ENCODE data around the gene ARSD.
A peak's percentile ranks its signal among the peaks of the same experiment; 100 is the strongest.
"Not testable (repeated sequence)": the region's sequence is repeated elsewhere in the genome, so short reads cannot be mapped to it uniquely, and the experiment has no call there.

The ARSD gene, protein sequence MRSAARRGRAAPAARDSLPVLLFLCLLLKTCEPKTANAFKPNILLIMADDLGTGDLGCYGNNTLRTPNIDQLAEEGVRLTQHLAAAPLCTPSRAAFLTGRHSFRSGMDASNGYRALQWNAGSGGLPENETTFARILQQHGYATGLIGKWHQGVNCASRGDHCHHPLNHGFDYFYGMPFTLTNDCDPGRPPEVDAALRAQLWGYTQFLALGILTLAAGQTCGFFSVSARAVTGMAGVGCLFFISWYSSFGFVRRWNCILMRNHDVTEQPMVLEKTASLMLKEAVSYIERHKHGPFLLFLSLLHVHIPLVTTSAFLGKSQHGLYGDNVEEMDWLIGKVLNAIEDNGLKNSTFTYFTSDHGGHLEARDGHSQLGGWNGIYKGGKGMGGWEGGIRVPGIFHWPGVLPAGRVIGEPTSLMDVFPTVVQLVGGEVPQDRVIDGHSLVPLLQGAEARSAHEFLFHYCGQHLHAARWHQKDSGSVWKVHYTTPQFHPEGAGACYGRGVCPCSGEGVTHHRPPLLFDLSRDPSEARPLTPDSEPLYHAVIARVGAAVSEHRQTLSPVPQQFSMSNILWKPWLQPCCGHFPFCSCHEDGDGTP

DNA sequence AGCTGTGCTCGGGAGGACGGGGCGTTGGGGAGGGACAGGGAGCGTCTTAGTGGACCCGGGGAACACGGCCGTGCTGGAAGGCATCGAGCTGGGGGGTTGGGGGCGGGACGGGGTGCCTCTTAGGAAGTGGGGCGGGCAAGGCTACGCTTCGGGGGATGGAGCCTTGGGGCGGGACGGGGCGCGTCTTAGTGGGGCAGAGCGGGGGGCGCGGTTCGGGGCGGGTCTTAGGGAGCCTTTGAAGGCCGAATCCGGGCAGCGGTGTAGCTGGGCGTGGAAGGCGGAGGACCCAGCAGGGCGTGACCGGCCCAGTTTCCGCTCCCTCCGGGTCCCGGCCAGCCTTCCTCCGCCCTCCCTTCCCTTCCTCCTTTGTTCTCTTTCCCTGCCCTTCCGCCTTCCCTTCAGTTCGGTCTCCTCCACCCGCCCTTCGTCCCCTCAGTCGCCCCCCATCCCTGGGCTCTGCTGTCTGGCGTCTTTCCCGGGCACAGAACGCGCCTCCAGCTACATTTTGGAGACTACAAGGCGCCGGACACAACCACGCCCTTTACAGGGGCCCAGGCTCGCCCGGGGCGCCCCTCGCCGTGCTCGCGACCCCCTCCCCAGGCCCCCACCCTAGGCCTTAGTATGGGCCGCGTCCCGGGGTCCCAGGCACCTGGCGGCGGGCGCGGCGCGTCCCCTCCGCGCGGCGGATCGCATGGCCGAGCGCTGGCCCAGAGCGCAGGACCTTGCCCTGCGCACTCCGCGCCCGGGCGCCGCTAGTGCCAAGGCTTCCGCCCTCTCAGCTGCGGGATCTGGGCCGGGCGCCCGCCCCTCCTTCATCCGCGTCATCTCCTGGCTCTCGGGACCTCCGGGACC is at the start of gene ARSD:
Gene ARSD (minus strand): TSS at position 757 of the 852 bp plus-strand sequence. CDS start 64 bp downstream, at position 693.
- DNase-seq (ENCODE audit: low read depth in 2 of 2), result peak; percentile 31 to 40

DNA sequence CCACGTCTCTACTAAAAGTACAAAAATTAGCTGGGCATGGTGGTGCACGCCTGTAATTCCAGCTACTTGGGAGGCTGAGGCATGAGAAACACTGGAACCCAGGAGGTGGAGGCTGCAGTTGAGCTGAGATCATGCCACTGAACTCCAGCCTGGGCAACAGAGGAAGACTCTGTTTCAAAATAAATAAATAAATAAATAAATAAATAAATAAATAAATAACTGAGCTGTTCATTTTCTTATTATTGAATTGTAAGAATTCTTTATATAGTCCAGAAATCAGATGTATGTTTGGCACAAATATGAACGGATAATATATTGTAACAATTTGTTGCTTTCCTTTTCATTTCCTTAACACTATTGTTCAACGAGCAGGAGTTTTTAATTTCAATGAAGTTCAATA is 49.5 kb upstream of the ARSD start:
- not testable (repeated sequence) for DNase-seq (ENCODE audit: low read depth in 2 of 2)

DNA sequence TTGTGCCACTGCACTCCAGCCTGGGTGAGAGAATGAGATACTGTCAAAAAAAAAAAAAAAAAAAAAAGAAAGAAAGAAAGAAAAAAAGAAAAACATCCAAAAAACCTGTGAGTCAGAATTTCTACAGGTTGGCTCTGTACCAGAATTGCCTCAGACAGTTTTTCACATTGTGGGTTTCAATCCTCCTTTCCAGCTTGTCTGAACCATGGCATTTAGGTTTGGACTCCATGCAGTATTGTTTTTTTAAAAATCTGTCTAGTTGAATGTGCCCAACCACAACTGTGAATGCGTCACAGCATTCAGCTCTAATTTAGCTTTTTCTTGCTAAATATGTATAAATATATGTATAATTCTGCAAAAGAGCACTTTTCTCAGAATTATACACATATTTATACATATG is 45.8 kb upstream of the ARSD start:
- DNase-seq (ENCODE audit: low read depth in 2 of 2), result no peak

DNA sequence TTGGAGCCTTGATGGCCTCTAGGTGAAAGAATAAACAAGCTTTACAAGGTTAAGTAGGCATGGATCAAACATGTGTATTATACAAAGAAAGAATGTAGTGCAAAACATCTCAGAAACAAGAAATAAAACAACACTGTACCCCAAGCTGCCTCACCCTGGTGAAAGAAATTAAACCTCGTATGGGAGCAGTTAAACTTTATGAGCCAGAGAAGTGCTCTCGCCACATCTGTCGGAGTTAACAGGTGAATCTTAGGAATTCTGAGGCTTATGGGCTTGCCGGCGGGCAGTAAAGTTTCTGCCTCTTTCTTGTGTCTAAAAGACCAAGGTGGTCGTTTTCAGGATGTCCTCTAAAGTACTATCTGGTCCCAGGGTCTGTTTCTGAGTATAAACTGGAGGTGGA is 43.3 kb upstream of the ARSD start:
- DNase-seq (ENCODE audit: low read depth in 2 of 2), result no peak

DNA sequence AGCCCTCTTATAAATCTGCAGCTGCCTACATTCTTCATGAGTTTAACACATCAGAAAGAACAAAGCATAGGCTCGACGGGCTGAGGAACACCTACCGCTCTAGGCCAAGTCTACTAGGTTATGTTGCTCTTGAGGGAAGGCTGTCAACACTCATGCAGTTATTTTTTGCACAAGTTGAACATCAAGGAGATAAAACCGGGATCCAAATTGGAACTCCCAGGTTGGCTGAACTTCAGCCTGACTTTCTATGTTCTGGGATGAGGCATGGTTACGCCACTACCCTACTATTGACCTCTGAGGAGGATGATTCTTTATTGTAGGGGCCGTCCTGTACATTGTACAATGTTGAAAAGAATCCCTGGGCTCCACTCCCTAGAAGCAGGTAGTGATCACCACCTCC is 39.9 kb upstream of the ARSD start:
- no peak for DNase-seq (ENCODE audit: low read depth in 2 of 2)

DNA sequence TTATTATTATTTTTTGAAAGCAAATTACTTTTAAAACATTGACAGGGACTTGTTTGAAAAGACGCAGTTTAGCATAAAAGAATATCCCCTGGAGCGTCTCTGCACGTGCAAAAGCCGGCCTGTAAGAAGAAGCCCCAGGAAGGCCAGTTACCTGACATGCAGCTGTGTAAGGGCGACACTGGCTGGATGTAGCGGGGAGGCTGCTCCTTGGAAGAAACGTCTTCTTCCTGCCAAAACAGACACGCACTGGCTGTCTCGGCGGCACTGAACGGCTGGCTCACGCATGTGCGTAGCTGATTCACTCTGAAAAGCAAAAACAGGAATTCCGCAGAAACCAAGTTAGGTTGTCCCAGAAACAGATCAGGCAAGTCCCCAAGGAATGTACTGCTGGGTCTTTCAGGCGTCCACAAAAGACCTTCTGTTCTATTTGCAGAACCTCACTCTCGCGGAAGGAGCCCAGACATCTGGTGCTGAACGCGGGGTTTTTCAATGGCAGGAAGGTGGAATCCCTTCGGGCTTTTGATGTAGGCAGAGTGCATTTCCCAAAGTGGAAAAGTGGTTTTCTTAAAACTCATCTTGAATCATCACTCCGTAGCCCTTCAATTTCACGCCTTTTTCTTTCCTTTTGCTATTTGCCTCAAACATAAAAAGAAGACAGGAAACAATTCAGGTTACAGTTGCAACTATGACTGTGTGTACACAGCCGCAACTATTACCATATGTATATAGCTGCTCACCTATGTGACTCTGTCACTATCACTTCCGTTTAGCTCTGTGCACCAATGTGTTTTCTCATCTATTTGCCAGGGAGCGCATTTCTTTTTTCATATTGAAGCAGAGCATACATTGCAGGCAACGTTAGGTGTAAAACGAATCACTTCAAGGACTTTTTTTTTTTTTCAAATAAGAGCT is 39.1 kb upstream of the ARSD start:
- DNase-seq (ENCODE audit: low read depth in 2 of 2), result no peak

DNA sequence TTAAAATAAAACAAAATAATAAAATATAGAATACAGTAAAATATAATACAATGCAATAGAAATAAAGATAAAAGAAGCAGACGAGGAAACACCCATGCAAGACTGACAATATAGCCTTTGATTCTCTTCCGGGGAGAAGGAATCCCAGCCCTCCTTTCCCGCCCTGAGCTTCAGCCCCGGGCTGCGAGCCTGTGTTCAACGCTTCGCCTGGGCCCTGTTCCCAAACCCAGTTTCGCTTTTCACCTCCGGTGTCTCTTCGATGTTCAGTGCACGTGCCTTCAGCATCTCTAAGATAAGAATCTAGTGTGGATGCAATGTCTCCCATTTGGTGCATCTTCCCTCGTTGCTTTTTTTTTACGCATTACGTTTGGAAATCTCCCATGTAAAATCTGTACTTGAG is 38.4 kb upstream of the ARSD start:
- DNase-seq (ENCODE audit: low read depth in 2 of 2), result no peak

DNA sequence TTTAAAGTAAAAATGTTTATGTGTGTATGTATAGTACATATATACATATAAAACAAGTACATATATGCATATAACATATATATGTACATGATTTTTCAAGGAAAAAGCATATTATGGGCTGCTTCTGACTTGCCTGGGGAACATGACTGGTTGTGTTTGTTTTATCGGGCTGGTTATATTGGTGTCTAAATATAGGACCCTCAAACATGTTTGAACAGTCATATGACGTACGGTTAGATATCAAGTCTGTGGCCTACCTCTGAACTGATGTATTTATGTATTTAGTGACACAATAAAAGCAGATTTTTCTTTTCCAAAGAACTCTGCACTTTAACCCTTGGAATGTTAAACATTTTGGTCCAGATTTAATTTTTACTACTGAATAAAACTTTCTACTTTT is 37.9 kb upstream of the ARSD start:
- no peak for DNase-seq (ENCODE audit: low read depth in 2 of 2)

DNA sequence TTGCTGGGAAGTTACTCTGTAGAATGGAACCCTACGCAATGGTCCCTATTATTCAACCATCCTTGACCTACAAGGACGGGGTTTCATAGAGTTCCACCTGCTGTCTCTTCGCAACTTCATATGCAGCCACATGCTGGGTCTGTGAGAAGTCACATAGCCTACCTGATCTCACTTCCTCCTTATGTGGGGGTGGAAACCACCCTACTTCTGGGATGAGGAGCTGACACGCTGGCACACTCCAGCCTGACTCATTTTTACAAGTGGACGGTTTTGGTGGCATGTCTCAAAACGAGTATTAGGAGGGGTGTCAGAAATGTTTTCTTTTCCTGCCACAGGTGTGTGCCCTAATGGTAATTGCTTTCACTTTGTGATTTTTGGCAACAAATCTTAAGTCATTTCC is 36.8 kb upstream of the ARSD start:
- DNase-seq (ENCODE audit: low read depth in 2 of 2), result no peak

DNA sequence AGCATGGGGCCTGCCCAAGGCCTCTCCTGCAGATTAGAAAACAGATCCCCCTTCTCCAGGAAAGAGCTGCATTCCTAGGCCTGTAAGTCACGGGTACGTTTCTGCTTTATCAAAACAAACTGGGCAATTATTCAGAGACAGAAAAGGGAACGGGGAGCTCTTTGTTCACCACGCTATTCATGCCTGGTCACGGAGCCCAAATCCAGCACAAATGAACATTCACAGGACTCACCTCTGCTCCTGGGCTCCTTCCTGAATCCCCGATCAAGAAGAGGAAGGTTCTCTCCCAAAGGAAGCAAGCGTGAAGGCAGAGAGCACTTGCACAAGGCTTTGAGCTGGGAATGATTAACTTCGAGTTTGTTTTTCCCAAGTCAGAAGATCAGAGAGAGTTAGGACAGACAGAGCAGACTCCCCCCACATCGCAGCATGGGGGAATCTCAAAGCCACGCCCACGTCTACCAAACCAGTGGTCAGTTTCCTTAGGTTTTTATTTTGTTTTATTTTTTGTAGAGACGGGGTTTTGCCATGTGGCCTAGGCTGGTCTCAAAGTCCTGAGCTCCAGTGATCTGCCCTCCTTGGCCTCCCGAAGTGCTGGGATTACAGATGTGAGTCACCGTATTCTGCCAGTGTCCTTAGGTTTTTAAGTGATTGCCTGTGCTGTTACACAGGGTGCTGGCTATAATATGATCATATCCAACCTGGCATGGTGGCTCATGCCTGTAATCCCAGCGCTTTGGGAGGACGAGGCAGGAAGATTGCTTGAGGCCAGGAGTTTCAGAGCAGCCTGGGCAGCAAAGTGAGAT is 35.1 kb upstream of the ARSD start:
- not testable (repeated sequence) for DNase-seq (ENCODE audit: low read depth in 2 of 2)

DNA sequence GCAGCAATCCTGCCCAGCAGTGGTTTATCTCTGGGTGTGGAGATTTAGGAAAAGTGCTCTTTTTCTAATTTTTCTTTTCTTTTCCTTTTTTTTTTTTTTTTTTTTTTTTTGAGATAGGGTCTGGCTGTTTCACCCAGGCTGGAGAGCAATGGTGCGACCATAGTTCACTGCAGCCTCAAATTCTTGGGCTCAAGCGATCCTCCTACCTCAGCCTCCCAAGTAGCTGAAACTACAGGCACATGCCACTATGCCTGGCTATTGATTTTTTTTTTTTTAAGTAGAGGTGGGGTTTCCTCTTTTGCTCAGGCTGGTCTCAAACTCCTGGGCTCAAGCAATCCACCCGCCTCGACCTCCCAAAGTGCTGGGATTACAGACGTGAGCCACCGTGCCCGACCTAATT is 34.3 kb upstream of the ARSD start:
- not testable (repeated sequence) for DNase-seq (ENCODE audit: low read depth in 2 of 2)

DNA sequence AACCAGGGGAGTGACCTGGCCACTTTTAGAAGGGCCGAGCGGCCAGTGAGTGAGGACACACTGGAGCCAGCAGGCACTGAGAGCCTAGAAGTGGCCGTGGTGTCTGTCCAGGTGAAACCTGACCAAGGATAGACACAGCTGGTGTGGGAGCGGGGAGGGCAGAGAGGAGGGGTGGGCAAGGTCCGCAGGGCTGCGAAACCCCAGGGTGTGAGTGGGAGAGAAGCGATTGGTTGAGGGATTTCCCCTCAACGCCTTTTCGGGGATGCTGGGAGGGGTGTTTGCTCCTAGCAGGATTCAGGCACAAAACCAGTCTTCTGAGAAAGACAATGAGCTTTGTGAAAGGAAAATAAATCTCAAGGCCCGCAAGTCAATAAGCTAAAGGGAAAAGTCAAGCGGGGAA is 33.2 kb upstream of the ARSD start:
- DNase-seq (ENCODE audit: low read depth in 2 of 2), result no peak

DNA sequence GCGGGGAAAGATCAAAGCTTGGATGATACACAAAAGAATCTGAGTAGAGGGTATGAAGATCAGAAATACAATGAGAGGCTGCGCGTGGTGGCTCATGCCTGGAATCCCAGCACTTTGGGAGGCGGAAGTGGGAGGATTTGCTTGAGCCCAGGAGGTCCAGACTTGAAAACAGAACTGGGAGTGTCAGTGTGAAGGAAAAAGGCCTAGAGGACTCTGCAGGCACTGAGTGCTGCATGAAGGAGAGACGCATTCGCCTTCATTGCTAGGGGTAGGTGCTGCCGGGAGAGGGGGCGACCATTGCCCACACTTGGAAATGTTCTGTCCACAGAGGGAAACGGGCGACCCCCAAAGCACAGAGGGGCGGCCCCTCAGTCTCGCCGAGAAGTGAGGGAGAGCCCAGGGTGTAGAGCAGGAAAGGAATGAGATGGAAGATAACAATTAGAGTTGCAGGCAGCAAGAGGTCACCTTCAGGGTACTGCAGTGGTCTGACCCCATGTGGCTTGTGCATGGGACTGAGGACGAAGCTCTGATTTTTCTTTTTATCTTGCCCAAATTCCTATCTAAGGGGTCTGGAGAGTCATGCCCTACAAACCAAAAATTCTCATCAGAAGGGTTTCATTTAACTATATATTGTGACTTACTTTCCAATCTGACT is 31.8 kb upstream of the ARSD start:
- DNase-seq (ENCODE audit: low read depth in 2 of 2), result no peak

DNA sequence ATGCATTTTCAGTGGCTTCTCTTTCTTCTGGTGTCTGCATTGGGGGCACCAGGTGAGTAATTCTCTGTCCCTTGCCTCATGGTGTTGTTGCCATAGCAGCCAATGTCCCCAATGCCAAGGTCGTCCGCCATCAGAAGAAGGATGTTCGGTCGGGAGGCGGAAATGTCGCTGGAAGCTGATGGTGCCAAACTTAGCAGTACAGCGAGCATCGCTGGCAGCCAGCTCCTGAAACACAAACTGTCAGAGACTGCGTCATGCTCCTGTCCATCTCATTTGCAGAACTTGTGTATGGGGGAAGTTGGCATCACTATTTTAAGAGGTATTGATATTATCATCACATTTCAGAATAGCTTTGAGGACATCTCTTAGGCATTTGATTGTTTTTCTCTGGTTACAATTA is 29.1 kb upstream of the ARSD start:
- DNase-seq (ENCODE audit: low read depth in 2 of 2), result no peak

DNA sequence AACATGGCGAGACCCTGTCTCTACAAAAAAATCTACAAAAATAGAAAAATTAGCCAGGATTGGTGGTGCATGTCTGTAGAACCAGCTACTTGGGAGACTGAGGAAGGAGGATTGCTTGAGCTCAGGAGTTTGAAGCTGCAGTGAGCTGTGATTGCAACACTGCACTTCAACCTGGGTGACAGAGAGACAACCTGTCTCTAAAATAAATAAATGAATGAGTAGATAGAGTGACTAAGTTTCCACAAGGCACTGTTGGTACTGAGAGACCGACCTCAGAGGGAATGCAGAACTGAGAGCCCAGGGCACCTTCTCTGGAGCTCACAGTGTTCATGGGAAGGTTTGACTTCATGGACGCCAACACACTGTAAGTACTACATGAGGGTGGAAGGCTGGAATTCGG is 26.7 kb upstream of the ARSD start:
- no peak for DNase-seq (ENCODE audit: low read depth in 2 of 2)

DNA sequence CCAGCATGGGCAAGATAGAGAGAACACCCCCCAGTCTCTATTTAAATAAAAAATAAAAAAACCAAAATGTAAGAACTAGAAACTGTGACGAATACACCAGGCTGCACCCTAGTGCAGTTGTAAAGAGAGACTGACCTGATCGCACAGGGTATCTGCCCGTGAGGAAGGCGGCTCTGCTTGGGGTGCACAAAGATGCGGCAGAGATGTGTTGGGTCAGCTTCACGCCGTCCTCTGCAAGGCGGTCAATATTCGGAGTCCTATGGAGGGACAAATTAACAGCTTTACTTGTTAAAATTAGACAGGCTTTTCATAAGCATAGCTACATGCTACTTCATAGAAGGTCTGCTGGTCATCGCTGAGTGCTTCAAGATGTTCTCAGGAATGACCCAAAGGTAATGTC is 26.1 kb upstream of the ARSD start:
- no peak for DNase-seq (ENCODE audit: low read depth in 2 of 2)

DNA sequence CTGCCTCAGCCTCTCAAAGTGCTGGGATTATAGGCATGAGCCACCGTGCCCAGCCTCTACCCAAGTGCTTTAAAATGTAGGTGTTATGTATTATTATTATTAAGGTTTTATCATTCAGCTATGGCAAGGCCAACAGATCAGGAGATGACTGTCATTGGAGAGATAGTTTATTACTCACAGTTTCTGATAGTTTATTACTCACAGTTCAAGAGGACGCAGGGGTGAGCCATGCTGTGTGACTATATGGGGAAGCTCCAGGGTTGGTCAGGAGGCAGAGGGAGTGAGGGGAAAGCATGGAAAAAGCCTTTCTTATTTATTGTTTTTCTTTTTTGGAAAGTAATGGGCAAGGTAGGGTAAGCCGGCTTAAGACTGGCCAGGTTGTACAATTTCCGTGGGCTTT is 25.4 kb upstream of the ARSD start:
- no peak for DNase-seq (ENCODE audit: low read depth in 2 of 2)

DNA sequence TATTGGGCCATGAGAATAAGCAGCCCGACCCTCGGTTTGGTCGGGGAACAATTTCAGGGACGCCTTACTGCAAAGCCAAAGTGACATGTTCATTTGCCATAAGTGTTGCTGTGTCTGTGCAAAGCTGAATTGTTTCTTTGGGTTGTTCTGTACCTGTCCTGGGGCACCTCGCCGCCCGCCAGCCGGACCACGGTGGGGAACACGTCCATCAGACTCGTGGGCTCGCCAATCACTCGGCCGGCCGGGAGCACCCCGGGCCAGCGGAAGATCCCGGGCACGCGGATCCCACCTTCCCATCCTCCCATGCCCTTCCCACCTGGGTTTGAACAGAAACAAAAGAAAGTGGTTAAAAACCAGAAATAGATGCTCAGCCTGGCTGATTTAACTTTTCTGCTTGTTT is 8.8 kb upstream of the ARSD start:
- DNase-seq (ENCODE audit: low read depth in 2 of 2), result not testable (repeated sequence)

DNA sequence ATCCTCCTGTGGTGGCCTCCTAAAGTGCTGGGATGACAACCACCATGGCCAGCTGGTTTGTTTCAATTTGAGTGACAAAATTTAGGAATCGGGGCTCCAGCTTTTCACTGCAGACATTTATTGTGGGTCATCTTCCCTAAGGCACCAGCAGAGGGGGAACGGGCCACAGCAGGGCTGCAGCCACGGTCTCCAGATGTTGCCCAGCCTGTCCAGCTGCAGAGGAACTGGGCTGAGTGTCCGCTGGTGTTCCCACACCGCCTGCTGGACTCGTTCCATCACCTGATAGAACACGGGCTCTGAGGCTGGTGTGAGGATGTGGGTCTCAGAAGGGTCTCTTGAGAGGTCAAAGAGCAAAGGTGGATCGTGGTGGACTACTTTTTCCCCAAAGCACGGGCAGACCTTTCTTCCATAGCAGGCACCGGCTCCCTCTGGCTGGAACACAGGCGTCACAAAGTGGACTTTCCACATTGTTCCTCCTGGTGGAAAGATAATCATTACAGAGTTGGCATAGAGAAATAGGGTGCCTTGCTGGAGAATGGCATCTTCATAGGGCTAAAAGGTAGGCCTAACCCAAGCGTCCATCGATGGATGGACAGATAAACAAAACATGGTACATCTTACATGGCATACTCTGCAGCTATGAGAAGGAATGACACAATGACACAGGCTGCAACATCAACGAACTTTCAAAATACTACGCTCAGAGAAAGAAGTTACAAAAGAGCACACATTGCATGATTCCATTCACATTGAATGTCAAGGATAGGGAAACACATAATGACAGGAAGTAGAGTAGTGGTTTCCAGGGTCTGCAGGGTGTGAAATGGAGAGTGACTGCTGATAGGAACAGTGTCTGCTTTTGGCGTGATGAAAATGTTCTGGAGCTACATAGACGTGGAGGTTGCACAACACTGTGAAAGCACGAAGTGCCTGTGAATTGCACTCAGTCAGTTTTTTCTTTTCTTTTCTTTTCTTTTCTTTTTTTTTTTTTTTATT is 5.9 kb upstream of the ARSD start:
- no peak for DNase-seq (ENCODE audit: low read depth in 2 of 2)

All from stimulated activated CD8-positive, alpha-beta memory T cell treated with anti-CD3 and anti-CD28 coated beads, Interleukin-15, amount 100 ng/mL, for 48 hours (primary cell).